ENCODE measurements around the gene SLC22A12. TPM values are rescaled to one million over a fixed set of nuclear protein-coding genes. Genes with fewer than 3 reads are reported as not detected.

The SLC22A12 gene
- total RNA-seq, 1 experiment from 2014 or later, result not detected

GRCh38 chr11:64607381-64607985, 16.5 kb downstream of the SLC22A12 start:
- Histone ChIP-seq H3K9me2 (replicated peaks; ENCODE audit: low read length) (no peaks in the 10 kb centered on the region), H3K4me3 (ENCODE audit: low read length) (peak overlapping the region; percentile 19; the same call in 1 of the 2 replicates), H3K79me2 (ENCODE audit: low read length) (no peaks in the 10 kb centered on the region), H3K27ac (ENCODE audit: low read length) (no peak overlapping the region), H3K4me1 (ENCODE audit: insufficient read depth, low read length) (no peaks in the 10 kb centered on the region), H3F3A (ENCODE audit: low read length, unreplicated experiment) (no peaks in the 10 kb centered on the region), H3K36me3 (ENCODE audit: low read depth, low read length) (no peaks in the 10 kb centered on the region), H3K27me3 (ENCODE audit: low read length) (peaks cover 42% of the 10 kb centered on the region), H3K9ac (ENCODE audit: low read length) (no peak overlapping the region), H4K20me1 (ENCODE audit: low read length) (no peaks in the 10 kb centered on the region), H3K9me3 (ENCODE audit: low read length) (no peaks in the 10 kb centered on the region), H2AFZ (ENCODE audit: low read length) (0 out of 2 replicates have a peak overlapping the region, but pooled peaks have one; percentile 37), H3K4me2 (ENCODE audit: low read length) (peak overlapping the region; percentile 66)
- no TSS peak for BruUV-seq (replicated peaks)
- ChIA-PET CTCF (no interaction called here), POLR2A (ENCODE audit: unreplicated experiment) (no interaction called here)
- TF ChIP-seq CTCF (conservative IDR thresholded peaks at IDR 0.05; ENCODE audit: low read depth, low read length) (no peak), EZH2 (IDR thresholded peaks at IDR 0.05; ENCODE audit: low read length, unreplicated experiment) (no peak), EZH2phosphoT487 (IDR thresholded peaks at IDR 0.05; ENCODE audit: borderline replicate concordance, low read length) (no peak)
- DNase-seq (no peak), ATAC-seq (no peak)
- intact Hi-C loops (cut with micrococcal nuclease), result no loop called here

DNA sequence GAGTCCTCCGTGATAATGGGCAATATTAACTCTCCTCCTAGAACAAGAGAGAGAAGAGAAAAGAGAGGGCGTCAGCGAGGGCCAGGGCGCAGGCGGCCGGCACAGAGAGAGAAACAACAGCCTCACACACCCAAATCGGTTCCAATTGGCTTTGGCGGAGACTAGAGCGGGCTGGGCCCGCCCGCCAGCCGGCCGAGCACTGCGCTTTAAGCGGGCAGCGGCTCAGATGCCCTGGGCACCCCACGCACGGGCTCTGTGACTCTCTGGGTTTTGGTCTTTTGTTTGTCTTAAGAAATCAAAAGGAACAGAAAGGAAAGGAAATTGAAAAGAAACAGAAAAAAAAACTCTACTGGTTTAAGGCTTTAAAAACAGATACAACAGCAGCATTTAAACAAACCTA, 17.0 kb downstream of the SLC22A12 start:
- peak; percentile 79 for ATAC-seq
- H3K27me3 ChIP-seq (ENCODE audit: low read length), result peaks cover 47% of the 10 kb centered on the region

More for the DNA sequence above, 17.0 kb downstream of the SLC22A12 start:
- Histone ChIP-seq H3K9me3 (ENCODE audit: low read length) (no peaks in the 10 kb centered on the region), H3K9me2 (replicated peaks; ENCODE audit: low read length) (no peaks in the 10 kb centered on the region), H3K36me3 (ENCODE audit: low read depth, low read length) (no peaks in the 10 kb centered on the region), H3K79me2 (ENCODE audit: low read length) (no peaks in the 10 kb centered on the region), H3K27ac (ENCODE audit: low read length) (no peak overlapping the region), H3K4me2 (ENCODE audit: low read length) (peak overlapping the region; percentile 66), H2AFZ (ENCODE audit: low read length) (0 out of 2 replicates have a peak overlapping the region, but pooled peaks have one; percentile 37), H3F3A (ENCODE audit: low read length, unreplicated experiment) (no peaks in the 10 kb centered on the region), H3K9ac (ENCODE audit: low read length) (no peak overlapping the region), H3K4me3 (ENCODE audit: low read length) (peak overlapping the region; percentile 19; the same call in 1 of the 2 replicates), H3K4me1 (ENCODE audit: insufficient read depth, low read length) (no peaks in the 10 kb centered on the region), H4K20me1 (ENCODE audit: low read length) (no peaks in the 10 kb centered on the region)
- ChIA-PET CTCF (interaction anchor here (0.7 kb wide), 1 partner anchor 107 kb away, joined by 12 read pairs; no protein-coding TSS in a partner anchor), POLR2A (ENCODE audit: unreplicated experiment) (no interaction called here)
- DNase-seq, result peak; percentile 33
- no TSS peak for BruUV-seq (replicated peaks)
- TF ChIP-seq CTCF (conservative IDR thresholded peaks at IDR 0.05; ENCODE audit: low read depth, low read length) (no peak), EZH2 (IDR thresholded peaks at IDR 0.05; ENCODE audit: low read length, unreplicated experiment) (peak; percentile 57)
- intact Hi-C loops (cut with micrococcal nuclease), result no loop called here
